ENCODE measurements around the gene BET1L.

GRCh38 chr11:224424-224823 lies 17.2 kb upstream of the BET1L start:
- TF ChIP-seq CTCF (IDR thresholded peaks at IDR 0.05) (no peak), ZFX (IDR thresholded peaks at IDR 0.05; ENCODE audit: borderline replicate concordance) (no peak)

All from 22Rv1 (cell line).